Stomach (tissue), 4 donors: ENCODE data around the gene GAN.

Experiments
- POLR2A ChIP-seq, 4 donors: fragments of 450-650 bp; IDR thresholded peaks; one replicate each; pipeline ENCODE4 v1.6.1; 2016; ENCODE audit warnings: antibody characterized with exemption in 4 of 4, control low read depth in 2 of 4, mild to moderate bottlenecking in 1 of 4, moderate library complexity in 1 of 4
- POLR2AphosphoS5 ChIP-seq, 3 donors: sonication (generic); formaldehyde crosslinking; IDR thresholded peaks; one replicate each; pipeline ENCODE4 v1.6.1; 2016; ENCODE audit warnings: antibody characterized with exemption in 3 of 3
- TF ChIP-seq, protein P1 (sequence below), 7 experiments: fragments of 450-650 bp in 4 of 7; fragments of 200-600 bp in 3 of 7; sonication (generic) in 3 of 7; IDR thresholded peaks; one replicate each; pipeline ENCODE4 v1.5.1; 2016 to 2019; ENCODE audit warnings: antibody characterized with exemption in 7 of 7, control low read depth in 2 of 7, mild to moderate bottlenecking in 1 of 7

DNA sequence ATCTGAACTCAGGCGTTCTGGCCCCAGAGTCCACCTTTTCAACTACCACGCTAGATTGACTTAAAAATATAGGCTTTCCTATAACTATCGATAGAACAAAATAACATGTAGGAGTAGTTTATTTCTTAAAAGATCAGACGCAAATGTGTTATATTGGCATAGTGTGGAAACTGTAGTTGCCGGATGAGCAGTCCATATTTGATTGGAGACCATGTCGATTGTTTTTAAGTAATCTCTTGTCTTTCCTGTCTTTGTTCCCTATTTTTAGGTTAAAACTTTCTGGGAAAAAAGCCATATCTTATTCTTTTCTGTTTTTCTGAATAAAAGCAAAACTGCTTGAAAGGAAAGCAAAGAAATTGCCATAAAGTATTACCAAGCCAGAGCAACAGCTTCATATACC is 53.1 kb downstream of the GAN start:
- TF ChIP-seq, protein P1, sequence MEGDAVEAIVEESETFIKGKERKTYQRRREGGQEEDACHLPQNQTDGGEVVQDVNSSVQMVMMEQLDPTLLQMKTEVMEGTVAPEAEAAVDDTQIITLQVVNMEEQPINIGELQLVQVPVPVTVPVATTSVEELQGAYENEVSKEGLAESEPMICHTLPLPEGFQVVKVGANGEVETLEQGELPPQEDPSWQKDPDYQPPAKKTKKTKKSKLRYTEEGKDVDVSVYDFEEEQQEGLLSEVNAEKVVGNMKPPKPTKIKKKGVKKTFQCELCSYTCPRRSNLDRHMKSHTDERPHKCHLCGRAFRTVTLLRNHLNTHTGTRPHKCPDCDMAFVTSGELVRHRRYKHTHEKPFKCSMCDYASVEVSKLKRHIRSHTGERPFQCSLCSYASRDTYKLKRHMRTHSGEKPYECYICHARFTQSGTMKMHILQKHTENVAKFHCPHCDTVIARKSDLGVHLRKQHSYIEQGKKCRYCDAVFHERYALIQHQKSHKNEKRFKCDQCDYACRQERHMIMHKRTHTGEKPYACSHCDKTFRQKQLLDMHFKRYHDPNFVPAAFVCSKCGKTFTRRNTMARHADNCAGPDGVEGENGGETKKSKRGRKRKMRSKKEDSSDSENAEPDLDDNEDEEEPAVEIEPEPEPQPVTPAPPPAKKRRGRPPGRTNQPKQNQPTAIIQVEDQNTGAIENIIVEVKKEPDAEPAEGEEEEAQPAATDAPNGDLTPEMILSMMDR (IDR thresholded peaks at IDR 0.05), result no peak
- TF ChIP-seq POLR2AphosphoS5 (IDR thresholded peaks at IDR 0.05) (no peak), POLR2A (IDR thresholded peaks at IDR 0.05) (no peak)
